Type B pancreatic cell (in vitro differentiated cells): ENCODE data around the gene KCNJ4. TPM values are rescaled to one million over a fixed set of nuclear protein-coding genes. Genes with fewer than 3 reads are reported as not detected.
A peak's percentile ranks its signal among the peaks of the same experiment; 100 is the strongest.

Source experiments
- DNase-seq: peaks from one replicate; pipeline ENCODE4 v3.0.0; 2021; ENCODE audit warnings: mixed read lengths; ENCODE audit not compliant: unreplicated experiment; ENCODE audit errors: extremely low spot score
- H3K27ac Mint-ChIP-seq: 2 replicates; pipeline ENCODE4 v1.8.0; 2021; ENCODE audit warnings: mild to moderate bottlenecking, mixed read lengths
- H3K27me3 Mint-ChIP-seq: 2 replicates; pipeline ENCODE4 v1.8.0; 2021; ENCODE audit warnings: mixed read lengths
- H3K36me3 Mint-ChIP-seq: 2 replicates; pipeline ENCODE4 v1.8.0; 2021; ENCODE audit warnings: mixed read lengths
- H3K4me1 Mint-ChIP-seq: one replicate; pipeline ENCODE4 v1.8.0; 2021; ENCODE audit warnings: mixed read lengths; ENCODE audit not compliant: unreplicated experiment
- H3K4me3 Mint-ChIP-seq: 2 replicates; pipeline ENCODE4 v1.8.0; 2021; ENCODE audit warnings: mild to moderate bottlenecking, mixed read lengths
- H3K9me3 Mint-ChIP-seq: 2 replicates; pipeline ENCODE4 v1.8.0; 2021; ENCODE audit warnings: mixed read lengths
- CTCF ChIP-seq: fragments of 200-600 bp; sonication (generic); conservative IDR thresholded peaks from 2 replicates; pipeline ENCODE4 v1.5.0; 2021; ENCODE audit warnings: antibody characterized with exemption, mild to moderate bottlenecking
- total RNA-seq: library from RNA; stranded (reverse); gene quantifications from 2 replicates; pipeline ENCODE4 v1.2.1, GENCODE V29; 2021; ENCODE audit warnings: low replicate concordance

Gene KCNJ4
- total RNA-seq, 1 donor from 2014 or later = 2.0 TPM

- Mint-ChIP-seq H3K27me3 (peaks cover 64% of the 10 kb centered on the region), H3K9me3 (no peaks in the 10 kb centered on the region), H3K36me3 (no peaks in the 10 kb centered on the region), H3K4me1 (peaks cover 19% of the 10 kb centered on the region), H3K4me3 (peak overlapping the region; percentile 83), H3K27ac (no peak overlapping the region)
- no peak for TF ChIP-seq CTCF
- DNase-seq = no peak
Measured at GRCh38 chr22:38453996-38454352, 1.0 kb downstream of the KCNJ4 start.

GRCh38 chr22:38453066-38453672 is 1.8 kb downstream of the KCNJ4 start:
- peak overlapping the region; percentile 65 for H3K27ac Mint-ChIP-seq
- DNase-seq = no peak
- peak overlapping the region; percentile 83 for H3K4me3 Mint-ChIP-seq
- TF ChIP-seq CTCF = no peak
- peaks cover 63% of the 10 kb centered on the region for H3K27me3 Mint-ChIP-seq
- H3K4me1 Mint-ChIP-seq = peaks cover 18% of the 10 kb centered on the region
- no peaks in the 10 kb centered on the region for H3K9me3 Mint-ChIP-seq
- H3K36me3 Mint-ChIP-seq = no peaks in the 10 kb centered on the region

GRCh38 chr22:38452373-38453065 is 2.5 kb downstream of the KCNJ4 start:
- H3K9me3 Mint-ChIP-seq = no peaks in the 10 kb centered on the region
- DNase-seq = no peak
- TF ChIP-seq CTCF = no peak
- peak overlapping the region; percentile 65 for H3K27ac Mint-ChIP-seq
- peaks cover 16% of the 10 kb centered on the region for H3K4me1 Mint-ChIP-seq
- peaks cover 61% of the 10 kb centered on the region for H3K27me3 Mint-ChIP-seq
- H3K4me3 Mint-ChIP-seq = peak overlapping the region; percentile 83
- no peaks in the 10 kb centered on the region for H3K36me3 Mint-ChIP-seq

GRCh38 chr22:38451864-38452263 is 3.1 kb downstream of the KCNJ4 start:
- no peak overlapping the region for H3K4me3 Mint-ChIP-seq
- no peaks in the 10 kb centered on the region for H3K9me3 Mint-ChIP-seq
- no peak for DNase-seq
- no peak for TF ChIP-seq CTCF
- H3K27me3 Mint-ChIP-seq = peaks cover 54% of the 10 kb centered on the region
- H3K27ac Mint-ChIP-seq = no peak overlapping the region
- H3K4me1 Mint-ChIP-seq = peaks cover 9% of the 10 kb centered on the region
- H3K36me3 Mint-ChIP-seq = no peaks in the 10 kb centered on the region

- DNase-seq = no peak
- TF ChIP-seq CTCF = no peak
- peaks cover 5% of the 10 kb centered on the region for H3K4me1 Mint-ChIP-seq
- peaks cover 50% of the 10 kb centered on the region for H3K27me3 Mint-ChIP-seq
- H3K36me3 Mint-ChIP-seq = no peaks in the 10 kb centered on the region
- H3K9me3 Mint-ChIP-seq = no peaks in the 10 kb centered on the region
- no peak overlapping the region for H3K4me3 Mint-ChIP-seq
- no peak overlapping the region for H3K27ac Mint-ChIP-seq
Measured at GRCh38 chr22:38451404-38451803, 3.6 kb downstream of the KCNJ4 start.
